HepG2 (cell line): ENCODE results near the gene ZFP90. TPM values are rescaled to one million over a fixed set of nuclear protein-coding genes. Genes with fewer than 3 reads are reported as not detected.

Experiments used
- ATF4 ChIP-seq, 2 experiments: fragments of 450-650 bp in 1 of 2; sonication (generic) in 1 of 2; formaldehyde crosslinking; IDR thresholded peaks; 2 replicates each; pipeline versions ENCODE4 v1.5.0 to v1.8.0; 2020 to 2022; ENCODE audit warnings: mild to moderate bottlenecking in 1 of 2, missing genetic modification reagents in 1 of 2
- CBFB ChIP-seq: sonication (generic); formaldehyde crosslinking; IDR thresholded peaks from 2 replicates; pipeline ENCODE4 v1.4.0; 2020; ENCODE audit warnings: missing genetic modification reagents
- DNMT3B ChIP-seq: conservative IDR thresholded peaks from 2 replicates; pipeline ENCODE4 v1.6.1; 2016; ENCODE audit warnings: missing biosample characterization, control low read depth
- FOXA3 ChIP-seq: IDR thresholded peaks from 2 replicates; pipeline ENCODE4 v1.6.1; 2016; ENCODE audit warnings: missing genetic modification reagents, missing compliant biosample characterization
- FOXC1 ChIP-seq: sonication (generic); formaldehyde crosslinking; IDR thresholded peaks from 2 replicates; pipeline ENCODE4 v1.8.0; 2022; ENCODE audit warnings: mild to moderate bottlenecking, missing genetic modification reagents, borderline replicate concordance
- GATAD2A ChIP-seq: IDR thresholded peaks from 2 replicates; pipeline ENCODE4 v1.6.1; 2016
- KDM5A ChIP-seq: fragments of 200-600 bp; sonication (generic); IDR thresholded peaks from 2 replicates; pipeline ENCODE4 v1.7.0; 2018; ENCODE audit warnings: antibody characterized with exemption, mild to moderate bottlenecking, low read length, borderline replicate concordance
- MBD4 ChIP-seq: IDR thresholded peaks from 2 replicates; pipeline ENCODE4 v1.6.1; 2012; ENCODE audit warnings: low read length, inconsistent platforms, borderline replicate concordance
- MNT ChIP-seq: fragments of 450-650 bp; IDR thresholded peaks from 2 replicates; pipeline ENCODE4 v1.6.1; 2016
- NCOA2 ChIP-seq: sonication (generic); formaldehyde crosslinking; IDR thresholded peaks from 2 replicates; pipeline ENCODE4 v1.8.0; 2022; ENCODE audit warnings: inconsistent platforms
- RAD21 ChIP-seq: fragments of 450-650 bp; formaldehyde crosslinking; IDR thresholded peaks from 2 replicates; pipeline ENCODE4 v1.5.0; 2020; ENCODE audit warnings: mild to moderate bottlenecking
- SAFB2 ChIP-seq: sonication (generic); formaldehyde crosslinking; IDR thresholded peaks from 2 replicates; pipeline ENCODE4 v1.5.1; 2020; ENCODE audit warnings: missing genetic modification reagents, low read depth, mild to moderate bottlenecking, borderline replicate concordance
- SPEN ChIP-seq: sonication (generic); formaldehyde crosslinking; IDR thresholded peaks from 2 replicates; pipeline ENCODE4 v1.5.1; 2020; ENCODE audit warnings: low read depth, mild to moderate bottlenecking, missing genetic modification reagents
- TEAD2 ChIP-seq: sonication (generic); formaldehyde crosslinking; IDR thresholded peaks from 2 replicates; pipeline ENCODE4 v1.9.0; 2021; ENCODE audit warnings: missing genetic modification reagents
- TEF ChIP-seq: sonication (generic); formaldehyde crosslinking; IDR thresholded peaks from 2 replicates; pipeline ENCODE4 v1.5.0; 2020; ENCODE audit warnings: missing genetic modification reagents
- U2AF2 ChIP-seq: fragments of 200-400 bp; formaldehyde crosslinking; IDR thresholded peaks from 2 replicates; pipeline ENCODE4 v1.6.1; 2017; ENCODE audit warnings: low read depth, mild to moderate bottlenecking, low read length
- ZBTB8A ChIP-seq: sonication (generic); formaldehyde crosslinking; IDR thresholded peaks from 2 replicates; pipeline ENCODE4 v1.4.0; 2020; ENCODE audit warnings: mild to moderate bottlenecking, low read depth, missing genetic modification reagents, borderline replicate concordance
- ZNF263 ChIP-seq: sonication (generic); formaldehyde crosslinking; IDR thresholded peaks from 2 replicates; pipeline ENCODE4 v1.4.0; 2020; ENCODE audit warnings: missing genetic modification reagents
- ZNF414 ChIP-seq: sonication (generic); formaldehyde crosslinking; IDR thresholded peaks from 2 replicates; pipeline ENCODE4 v1.5.0; 2020; ENCODE audit warnings: missing genetic modification reagents
- ZNF576 ChIP-seq: sonication (generic); formaldehyde crosslinking; IDR thresholded peaks from 2 replicates; pipeline ENCODE4 v1.4.0; 2020; ENCODE audit warnings: mild to moderate bottlenecking, missing genetic modification reagents
- ZNF737 ChIP-seq: sonication (generic); formaldehyde crosslinking; IDR thresholded peaks from 2 replicates; pipeline ENCODE4 v1.5.0; 2020; ENCODE audit warnings: missing genetic modification reagents, mild to moderate bottlenecking, borderline replicate concordance
- ZNF773 ChIP-seq: sonication (generic); formaldehyde crosslinking; IDR thresholded peaks from 2 replicates; pipeline ENCODE4 v1.4.0; 2020; ENCODE audit warnings: missing genetic modification reagents, borderline replicate concordance
- ZNF878 ChIP-seq: sonication (generic); formaldehyde crosslinking; IDR thresholded peaks from 2 replicates; pipeline ENCODE4 v1.8.1; 2023; ENCODE audit warnings: mild to moderate bottlenecking, missing genetic modification reagents, moderate library complexity
- ZNF891 ChIP-seq: sonication (generic); formaldehyde crosslinking; IDR thresholded peaks from 2 replicates; pipeline ENCODE4 v1.5.0; 2020; ENCODE audit warnings: mild to moderate bottlenecking, missing genetic modification reagents
- ZUFSP ChIP-seq: sonication (generic); formaldehyde crosslinking; IDR thresholded peaks from 2 replicates; pipeline ENCODE4 v1.9.0; 2021; ENCODE audit warnings: missing genetic modification reagents, mild to moderate bottlenecking, borderline replicate concordance
- polyA plus RNA-seq, 8 experiments: library from polyadenylated mRNA; depleted of rRNA in 3 of 8; stranded (reverse) in 7 of 8; unstranded in 1 of 8; fragments of >200 nt; fragmentation: Illumina TruSeq in 4 of 8; extraction: Trizol in 4 of 8; gene quantifications; 2 replicates each; pipeline versions ENCODE4 v1.2.1 to v1.2.3, GENCODE V29; 2011 to 2016; ENCODE audit warnings: low read depth in 4 of 8, missing spikeins in 1 of 8, mixed read lengths in 1 of 8; ENCODE audit not compliant: insufficient read depth in 1 of 8
- total RNA-seq, 5 experiments: library from RNA; depleted of rRNA; stranded (reverse); fragments of >200 nt; fragmentation: Illumina TruSeq; extraction: Trizol; gene quantifications; 2 replicates each; pipeline ENCODE4 v1.2.3, GENCODE V29; 2016; ENCODE audit warnings: low read depth in 1 of 5

Gene ZFP90
- total and polyA plus RNA-seq, 2 of the 13 experiments (the other 11 are each of a cell fraction or from before 2014, with no cell fraction given): 17.6 to 18.9 TPM

GRCh38 chr16:68529931-68530701, 9.0 kb upstream of the ZFP90 start (continued):
- TF ChIP-seq ZUFSP (CRISPR knock-in tag): no peak
- peak; percentile 96 for TF ChIP-seq TEAD2 (CRISPR knock-in tag)
- TF ChIP-seq KDM5A: no peak
- 0 out of 2 replicates have a peak, but pooled peaks have one; percentile 27 for TF ChIP-seq U2AF2
- peak; percentile 54; the same call in 1 of the 2 replicates for TF ChIP-seq ZNF576 (CRISPR knock-in tag)
- TF ChIP-seq CBFB (CRISPR knock-in tag): peak; percentile 71
- no peak for TF ChIP-seq ZNF737
- peak; percentile 38 for TF ChIP-seq FOXA3 (CRISPR knock-in tag)
- TF ChIP-seq SPEN (CRISPR knock-in tag): peak; percentile 91
- TF ChIP-seq ZNF891 (CRISPR knock-in tag): peak; percentile 98
- TF ChIP-seq MNT: no peak
- peak; percentile 21; the same call in 1 of the 2 replicates for TF ChIP-seq RAD21 (CRISPR knock-in tag)
- TF ChIP-seq ATF4 (CRISPR knock-in tag; IDR thresholded peaks at IDR 0.05): no peak
- 0 out of 2 replicates have a peak, but pooled peaks have one; percentile 87 for TF ChIP-seq ZNF773 (CRISPR knock-in tag)
- TF ChIP-seq DNMT3B: peak; percentile 94
- peak; percentile 93 for TF ChIP-seq SAFB2 (CRISPR knock-in tag)
- peak; percentile 55 for TF ChIP-seq NCOA2 (CRISPR knock-in tag)
- TF ChIP-seq FOXC1: peak; percentile 92
- no peak for TF ChIP-seq ZNF414 (CRISPR knock-in tag)
- peak; percentile 75; the same call in 1 of the 2 replicates for TF ChIP-seq ZNF263 (CRISPR knock-in tag)
- TF ChIP-seq GATAD2A (CRISPR knock-in tag): peak; percentile 26; the same call in 1 of the 2 replicates
- TF ChIP-seq TEF (CRISPR knock-in tag): peak; percentile 89
- no peak for TF ChIP-seq ZNF878 (CRISPR knock-in tag)
- TF ChIP-seq ZBTB8A (CRISPR knock-in tag): peak; percentile 86; the same call in 1 of the 2 replicates
- no peak for TF ChIP-seq MBD4
